WTC11 (cell line): Measurements from ENCODE around the gene FAM8A1.

Experiments used
- CTCF ChIP-seq: fragments of 200-600 bp; IDR thresholded peaks from 2 replicates; pipeline ENCODE4 v1.8.0; 2022; ENCODE audit warnings: antibody characterized with exemption
- MYBL2 ChIP-seq: sonication (generic); formaldehyde crosslinking; IDR thresholded peaks from 2 replicates; pipeline ENCODE4 v1.8.1; 2023; ENCODE audit warnings: mild to moderate bottlenecking, moderate library complexity, missing genetic modification reagents
- NR3C1 ChIP-seq: sonication (generic); formaldehyde crosslinking; conservative IDR thresholded peaks from 2 replicates; pipeline ENCODE4 v1.8.1; 2023; ENCODE audit warnings: low read depth, mild to moderate bottlenecking, missing genetic modification reagents
- TCF7 ChIP-seq: sonication (generic); formaldehyde crosslinking; IDR thresholded peaks from 2 replicates; pipeline ENCODE4 v1.8.0; 2022; ENCODE audit warnings: mild to moderate bottlenecking, low read depth, missing genetic modification reagents, moderate library complexity
- TEAD4 ChIP-seq: sonication (generic); formaldehyde crosslinking; IDR thresholded peaks from 2 replicates; pipeline ENCODE4 v1.8.0; 2022; ENCODE audit warnings: mild to moderate bottlenecking, missing genetic modification reagents
- ZBTB43 ChIP-seq: sonication (generic); formaldehyde crosslinking; IDR thresholded peaks from 2 replicates; pipeline ENCODE4 v1.8.1; 2023; ENCODE audit warnings: mild to moderate bottlenecking, missing genetic modification reagents
- ZNF232 ChIP-seq: sonication (generic); formaldehyde crosslinking; IDR thresholded peaks from 2 replicates; pipeline ENCODE4 v1.8.0; 2022; ENCODE audit warnings: mild to moderate bottlenecking, missing genetic modification reagents
- ZNF317 ChIP-seq: sonication (generic); formaldehyde crosslinking; IDR thresholded peaks from 2 replicates; pipeline ENCODE4 v1.8.1; 2023; ENCODE audit warnings: low read depth, mild to moderate bottlenecking, moderate library complexity, missing genetic modification reagents, borderline replicate concordance
- TF ChIP-seq, protein P1 (sequence below): sonication (generic); formaldehyde crosslinking; IDR thresholded peaks from 2 replicates; pipeline ENCODE4 v1.8.1; 2023; ENCODE audit warnings: mild to moderate bottlenecking, missing genetic modification reagents, borderline replicate concordance
- TF ChIP-seq, protein P2 (sequence below): sonication (generic); formaldehyde crosslinking; IDR thresholded peaks from 2 replicates; pipeline ENCODE4 v1.8.0; 2022; ENCODE audit warnings: mild to moderate bottlenecking, missing genetic modification reagents

GRCh38 chr6:17580518-17581048 is 19.5 kb upstream of the FAM8A1 start:
- no peak for TF ChIP-seq TEAD4 (CRISPR knock-in tag)
- TF ChIP-seq ZNF232 (CRISPR knock-in tag) = no peak
- no peak for TF ChIP-seq ZBTB43
- no peak for TF ChIP-seq CTCF
- TF ChIP-seq, protein P1, sequence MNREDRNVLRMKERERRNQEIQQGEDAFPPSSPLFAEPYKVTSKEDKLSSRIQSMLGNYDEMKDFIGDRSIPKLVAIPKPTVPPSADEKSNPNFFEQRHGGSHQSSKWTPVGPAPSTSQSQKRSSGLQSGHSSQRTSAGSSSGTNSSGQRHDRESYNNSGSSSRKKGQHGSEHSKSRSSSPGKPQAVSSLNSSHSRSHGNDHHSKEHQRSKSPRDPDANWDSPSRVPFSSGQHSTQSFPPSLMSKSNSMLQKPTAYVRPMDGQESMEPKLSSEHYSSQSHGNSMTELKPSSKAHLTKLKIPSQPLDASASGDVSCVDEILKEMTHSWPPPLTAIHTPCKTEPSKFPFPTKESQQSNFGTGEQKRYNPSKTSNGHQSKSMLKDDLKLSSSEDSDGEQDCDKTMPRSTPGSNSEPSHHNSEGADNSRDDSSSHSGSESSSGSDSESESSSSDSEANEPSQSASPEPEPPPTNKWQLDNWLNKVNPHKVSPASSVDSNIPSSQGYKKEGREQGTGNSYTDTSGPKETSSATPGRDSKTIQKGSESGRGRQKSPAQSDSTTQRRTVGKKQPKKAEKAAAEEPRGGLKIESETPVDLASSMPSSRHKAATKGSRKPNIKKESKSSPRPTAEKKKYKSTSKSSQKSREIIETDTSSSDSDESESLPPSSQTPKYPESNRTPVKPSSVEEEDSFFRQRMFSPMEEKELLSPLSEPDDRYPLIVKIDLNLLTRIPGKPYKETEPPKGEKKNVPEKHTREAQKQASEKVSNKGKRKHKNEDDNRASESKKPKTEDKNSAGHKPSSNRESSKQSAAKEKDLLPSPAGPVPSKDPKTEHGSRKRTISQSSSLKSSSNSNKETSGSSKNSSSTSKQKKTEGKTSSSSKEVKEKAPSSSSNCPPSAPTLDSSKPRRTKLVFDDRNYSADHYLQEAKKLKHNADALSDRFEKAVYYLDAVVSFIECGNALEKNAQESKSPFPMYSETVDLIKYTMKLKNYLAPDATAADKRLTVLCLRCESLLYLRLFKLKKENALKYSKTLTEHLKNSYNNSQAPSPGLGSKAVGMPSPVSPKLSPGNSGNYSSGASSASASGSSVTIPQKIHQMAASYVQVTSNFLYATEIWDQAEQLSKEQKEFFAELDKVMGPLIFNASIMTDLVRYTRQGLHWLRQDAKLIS (CRISPR knock-in tag) = no peak
- no peak for TF ChIP-seq ZNF317 (CRISPR knock-in tag)
- no peak for TF ChIP-seq TCF7
- no peak for TF ChIP-seq MYBL2 (CRISPR knock-in tag)
- TF ChIP-seq, protein P2, sequence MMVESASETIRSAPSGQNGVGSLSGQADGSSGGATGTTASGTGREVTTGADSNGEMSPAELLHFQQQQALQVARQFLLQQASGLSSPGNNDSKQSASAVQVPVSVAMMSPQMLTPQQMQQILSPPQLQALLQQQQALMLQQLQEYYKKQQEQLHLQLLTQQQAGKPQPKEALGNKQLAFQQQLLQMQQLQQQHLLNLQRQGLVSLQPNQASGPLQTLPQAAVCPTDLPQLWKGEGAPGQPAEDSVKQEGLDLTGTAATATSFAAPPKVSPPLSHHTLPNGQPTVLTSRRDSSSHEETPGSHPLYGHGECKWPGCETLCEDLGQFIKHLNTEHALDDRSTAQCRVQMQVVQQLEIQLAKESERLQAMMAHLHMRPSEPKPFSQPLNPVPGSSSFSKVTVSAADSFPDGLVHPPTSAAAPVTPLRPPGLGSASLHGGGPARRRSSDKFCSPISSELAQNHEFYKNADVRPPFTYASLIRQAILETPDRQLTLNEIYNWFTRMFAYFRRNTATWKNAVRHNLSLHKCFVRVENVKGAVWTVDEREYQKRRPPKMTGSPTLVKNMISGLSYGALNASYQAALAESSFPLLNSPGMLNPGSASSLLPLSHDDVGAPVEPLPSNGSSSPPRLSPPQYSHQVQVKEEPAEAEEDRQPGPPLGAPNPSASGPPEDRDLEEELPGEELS (CRISPR knock-in tag) = no peak
- TF ChIP-seq NR3C1 (CRISPR knock-in tag) = no peak
